NT2/D1 (cell line): ENCODE measurements around the gene ZBTB20.

Source experiments
- YY1 ChIP-seq: IDR thresholded peaks from 2 replicates; pipeline ENCODE4 v1.6.1; 2011; ENCODE audit not compliant: insufficient read length, insufficient read depth
- ZNF274 ChIP-seq: IDR thresholded peaks from 2 replicates; pipeline ENCODE4 v1.6.1; 2011; ENCODE audit warnings: mild to moderate bottlenecking, low read depth, low read length

DNA sequence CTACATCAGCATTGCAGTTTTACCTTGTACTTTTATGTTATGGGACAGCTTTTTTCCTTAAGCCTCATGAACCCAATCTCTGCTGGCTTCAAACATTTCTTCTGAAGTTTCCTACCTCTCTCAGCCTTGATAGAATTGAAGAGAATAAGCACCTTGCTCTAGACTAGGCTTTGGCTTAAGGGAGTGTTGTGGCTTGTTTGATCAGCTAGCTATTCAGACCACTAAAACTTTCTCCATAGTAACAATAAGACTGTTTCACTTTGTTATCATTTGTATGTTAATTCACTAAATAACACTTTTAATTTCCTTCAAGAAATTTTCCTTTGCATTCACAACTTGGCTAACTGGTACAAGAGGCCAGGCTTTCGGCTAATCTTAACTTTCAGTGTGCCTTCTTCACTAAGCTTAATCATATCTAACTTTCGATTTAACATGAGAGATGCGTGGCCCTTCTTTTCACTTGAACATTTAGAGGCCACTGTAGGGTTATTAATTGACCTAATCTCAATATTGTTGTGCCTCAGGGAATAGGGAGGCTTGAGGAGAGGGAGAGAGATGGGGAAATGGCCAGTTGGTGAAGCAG is 861.3 kb downstream of the ZBTB20 start:
- TF ChIP-seq ZNF274, result no peak
- TF ChIP-seq YY1, result no peak
